Uterus (tissue), 2 donors: ENCODE data around the gene TH.

Experiments
- POLR2A ChIP-seq, 2 donors: fragments of 450-650 bp; IDR thresholded peaks; one replicate each; pipeline ENCODE4 v1.6.1; 2016; ENCODE audit warnings: antibody characterized with exemption in 2 of 2, mild to moderate bottlenecking in 1 of 2, moderate library complexity in 1 of 2
- TF ChIP-seq, protein P1 (sequence below), 4 experiments: fragments of 200-600 bp in 2 of 4; fragments of 450-650 bp in 2 of 4; sonication (generic) in 2 of 4; IDR thresholded peaks; one replicate each; pipeline ENCODE4 v1.5.1; 2016 to 2019; ENCODE audit warnings: antibody characterized with exemption in 4 of 4, mild to moderate bottlenecking in 2 of 4, moderate library complexity in 1 of 4

DNA sequence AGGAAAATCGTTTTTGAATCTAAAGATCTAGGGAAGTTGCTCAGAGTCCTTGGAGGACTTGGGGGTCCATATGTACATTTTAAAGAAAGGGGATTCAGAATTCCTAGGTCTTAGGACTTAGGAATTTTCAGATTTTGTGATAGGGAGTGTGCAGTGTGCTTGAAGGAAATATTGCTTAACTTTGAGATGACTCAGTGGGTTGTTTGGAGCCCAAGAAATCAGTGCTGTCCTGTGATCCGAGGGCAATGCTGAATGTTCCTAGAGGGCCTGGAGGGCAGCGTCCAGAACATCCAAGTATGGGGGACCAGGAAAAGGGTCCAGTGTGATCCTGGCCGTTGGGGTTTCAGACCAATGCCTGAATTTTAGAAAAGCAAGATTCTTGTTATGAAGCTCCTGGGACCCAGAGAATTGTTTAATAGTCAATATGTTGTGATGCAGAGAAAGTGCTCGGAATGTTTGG lies 29.3 kb downstream of the TH start:
- TF ChIP-seq, protein P1, sequence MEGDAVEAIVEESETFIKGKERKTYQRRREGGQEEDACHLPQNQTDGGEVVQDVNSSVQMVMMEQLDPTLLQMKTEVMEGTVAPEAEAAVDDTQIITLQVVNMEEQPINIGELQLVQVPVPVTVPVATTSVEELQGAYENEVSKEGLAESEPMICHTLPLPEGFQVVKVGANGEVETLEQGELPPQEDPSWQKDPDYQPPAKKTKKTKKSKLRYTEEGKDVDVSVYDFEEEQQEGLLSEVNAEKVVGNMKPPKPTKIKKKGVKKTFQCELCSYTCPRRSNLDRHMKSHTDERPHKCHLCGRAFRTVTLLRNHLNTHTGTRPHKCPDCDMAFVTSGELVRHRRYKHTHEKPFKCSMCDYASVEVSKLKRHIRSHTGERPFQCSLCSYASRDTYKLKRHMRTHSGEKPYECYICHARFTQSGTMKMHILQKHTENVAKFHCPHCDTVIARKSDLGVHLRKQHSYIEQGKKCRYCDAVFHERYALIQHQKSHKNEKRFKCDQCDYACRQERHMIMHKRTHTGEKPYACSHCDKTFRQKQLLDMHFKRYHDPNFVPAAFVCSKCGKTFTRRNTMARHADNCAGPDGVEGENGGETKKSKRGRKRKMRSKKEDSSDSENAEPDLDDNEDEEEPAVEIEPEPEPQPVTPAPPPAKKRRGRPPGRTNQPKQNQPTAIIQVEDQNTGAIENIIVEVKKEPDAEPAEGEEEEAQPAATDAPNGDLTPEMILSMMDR (IDR thresholded peaks at IDR 0.05): no peak
- no peak for TF ChIP-seq POLR2A (IDR thresholded peaks at IDR 0.05)
